GM18507 (cell line): ENCODE data around the gene KAT2B.
"Not testable (repeated sequence)": the region's sequence is repeated elsewhere in the genome, so short reads cannot be mapped to it uniquely, and the experiment has no call there.

Experiments
- DNase-seq: peaks from one replicate; pipeline ENCODE4 v3.0.0; 2011; ENCODE audit warnings: low read depth; ENCODE audit not compliant: insufficient read length; ENCODE audit errors: extremely low spot score
- FAIRE-seq: peaks from 2 replicates; lab custom pipeline; 2011; peaks lifted over from hg19 to GRCh38; lab: Jason Lieb, UNC

KAT2B gene

GRCh38 chr3:20040548-20041196, 426 bp downstream of the KAT2B start:
- peak; percentile 40 for DNase-seq
- peak; percentile 60 for FAIRE-seq

GRCh38 chr3:20041197-20041780, 1.0 kb downstream of the KAT2B start:
- peak; percentile 80 for FAIRE-seq

GRCh38 chr3:20042331-20042730, 2.1 kb downstream of the KAT2B start:
- no peak for DNase-seq
- no peak for FAIRE-seq

More at GRCh38 chr3:20041197-20041780, 1.0 kb downstream of the KAT2B start:
- DNase-seq = no peak

GRCh38 chr3:20043396-20043795, 3.1 kb downstream of the KAT2B start:
- FAIRE-seq = no peak
- DNase-seq = no peak

GRCh38 chr3:20043825-20044224, 3.6 kb downstream of the KAT2B start:
- DNase-seq (no peak), FAIRE-seq (no peak)

GRCh38 chr3:20045141-20045540, 4.9 kb downstream of the KAT2B start:
- not testable (repeated sequence) for FAIRE-seq

GRCh38 chr3:20046556-20046955, 6.3 kb downstream of the KAT2B start:
- no peak for DNase-seq
- FAIRE-seq = no peak

More at GRCh38 chr3:20045141-20045540, 4.9 kb downstream of the KAT2B start:
- DNase-seq = not testable (repeated sequence)

- no peak for FAIRE-seq
- no peak for DNase-seq
Measured at GRCh38 chr3:20047341-20047779, 7.1 kb downstream of the KAT2B start.

GRCh38 chr3:20047976-20048883, 8.0 kb downstream of the KAT2B start:
- FAIRE-seq (no peak), DNase-seq (no peak)

GRCh38 chr3:20051123-20051806, 11.0 kb downstream of the KAT2B start:
- DNase-seq = no peak
- no peak for FAIRE-seq

GRCh38 chr3:20052851-20053250, 12.6 kb downstream of the KAT2B start:
- DNase-seq (no peak), FAIRE-seq (no peak)

- FAIRE-seq = peak; percentile 75
Measured at GRCh38 chr3:20054549-20054987, 14.3 kb downstream of the KAT2B start.

GRCh38 chr3:20055020-20055775, 15.0 kb downstream of the KAT2B start:
- DNase-seq (no peak), FAIRE-seq (no peak)

More at GRCh38 chr3:20054549-20054987, 14.3 kb downstream of the KAT2B start:
- no peak for DNase-seq

GRCh38 chr3:20055842-20056241, 15.6 kb downstream of the KAT2B start:
- DNase-seq (no peak), FAIRE-seq (no peak)

GRCh38 chr3:20056725-20057611, 16.7 kb downstream of the KAT2B start:
- DNase-seq (no peak), FAIRE-seq (peak; percentile 44)

- DNase-seq = no peak
- FAIRE-seq = no peak
Measured at GRCh38 chr3:20057612-20058180, 17.4 kb downstream of the KAT2B start.

- FAIRE-seq = no peak
- no peak for DNase-seq
Measured at GRCh38 chr3:20059929-20060328, 19.7 kb downstream of the KAT2B start.
